NCI-H1694 (cell line): ENCODE results near the gene ZBED1.
"Not testable (repeated sequence)": the region's sequence is repeated elsewhere in the genome, so short reads cannot be mapped to it uniquely, and the experiment has no call there.

Experiments used
- DNase-seq: peaks from one replicate; lab custom pipeline; 2025; lab: John Stamatoyannopoulos, UW

Gene ZBED1

DNA sequence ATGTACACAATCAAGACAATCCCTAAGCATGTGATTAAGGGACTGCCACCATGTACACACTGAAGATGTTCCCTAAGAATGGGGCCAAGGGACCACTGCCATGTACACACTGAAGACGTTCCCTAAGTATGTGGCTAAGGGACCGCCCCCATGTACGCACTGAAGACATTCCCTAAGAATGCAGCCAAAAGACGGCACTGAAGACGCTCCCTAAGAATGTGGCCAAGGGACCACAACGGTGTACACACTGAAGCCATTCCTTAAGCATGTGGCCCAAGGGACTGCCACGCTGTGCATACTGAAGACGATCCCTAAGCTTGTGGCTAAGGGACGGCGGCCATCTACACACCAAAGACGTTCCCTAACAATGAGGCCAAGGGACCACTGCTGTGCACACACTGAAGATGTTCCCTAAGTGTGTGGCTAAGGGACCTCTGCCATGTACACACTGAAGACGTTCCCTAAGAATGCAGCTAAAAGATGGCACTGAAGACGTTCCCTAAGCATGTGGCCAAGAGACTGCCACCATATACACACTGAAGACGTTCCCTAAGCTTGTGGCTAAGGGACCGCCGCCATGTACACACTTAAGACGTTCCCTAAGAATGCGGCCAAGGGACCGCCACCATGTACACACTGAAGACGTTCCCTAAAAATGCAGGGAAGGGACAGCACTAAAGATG, 26.4 kb downstream of the ZBED1 start:
- DNase-seq, result no peak

DNA sequence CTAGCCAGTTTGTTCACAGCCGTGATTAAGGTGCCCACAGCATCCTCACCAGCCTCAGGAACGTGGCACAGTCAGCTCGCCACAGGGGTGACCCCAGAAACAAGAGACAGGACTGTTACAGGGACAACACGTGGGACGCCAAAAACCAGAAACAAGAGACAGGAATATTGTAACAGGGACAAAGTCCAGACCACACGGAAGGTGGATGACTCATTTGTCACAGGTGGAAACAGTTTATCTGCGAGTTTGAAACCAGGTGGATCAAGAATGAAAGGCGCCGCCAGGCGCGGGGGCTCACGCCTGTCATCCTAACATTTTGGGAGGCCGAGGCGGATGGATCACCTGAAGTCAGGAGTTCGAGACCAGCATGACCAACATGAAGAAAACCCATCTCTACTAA, 27.7 kb downstream of the ZBED1 start:
- DNase-seq, result not testable (repeated sequence)

DNA sequence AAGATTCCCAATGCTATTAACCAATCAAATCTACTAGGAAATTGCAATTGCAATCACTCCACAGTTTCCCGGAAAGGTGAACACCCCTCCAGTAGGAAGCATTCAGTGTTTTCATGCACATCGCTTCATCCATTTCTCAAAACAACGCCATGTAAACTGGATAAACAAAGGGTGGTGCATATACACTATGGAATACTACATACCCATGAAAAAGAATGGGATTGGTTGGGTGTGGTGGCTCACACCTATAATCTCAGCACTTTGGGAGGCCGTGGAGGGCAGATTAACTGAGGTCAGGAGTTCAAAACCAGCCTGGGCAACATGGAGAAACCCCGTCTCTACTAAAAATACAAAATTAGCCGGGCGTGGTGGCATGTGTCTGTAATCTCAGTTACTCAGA, 29.1 kb downstream of the ZBED1 start:
- DNase-seq, result no peak

DNA sequence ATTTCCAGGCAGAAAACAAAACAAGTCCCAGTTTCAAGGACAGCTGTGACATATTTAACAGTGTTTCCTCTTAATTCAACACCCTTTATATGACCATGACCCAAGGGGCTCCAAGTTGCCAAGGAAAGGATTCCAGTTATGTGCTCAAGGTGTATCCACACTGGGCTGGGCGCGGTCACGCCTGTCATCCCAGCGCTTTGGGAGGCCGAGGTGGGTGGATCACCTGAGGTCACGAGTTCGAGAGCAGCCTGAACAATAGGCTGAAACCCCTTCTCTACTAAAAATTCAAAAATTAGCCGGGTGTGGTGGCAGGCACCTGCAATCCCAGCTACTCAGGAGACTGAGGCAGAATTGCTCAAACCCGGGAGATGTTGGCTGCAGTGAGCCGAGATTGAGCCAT, 29.6 kb downstream of the ZBED1 start:
- DNase-seq, result not testable (repeated sequence)

DNA sequence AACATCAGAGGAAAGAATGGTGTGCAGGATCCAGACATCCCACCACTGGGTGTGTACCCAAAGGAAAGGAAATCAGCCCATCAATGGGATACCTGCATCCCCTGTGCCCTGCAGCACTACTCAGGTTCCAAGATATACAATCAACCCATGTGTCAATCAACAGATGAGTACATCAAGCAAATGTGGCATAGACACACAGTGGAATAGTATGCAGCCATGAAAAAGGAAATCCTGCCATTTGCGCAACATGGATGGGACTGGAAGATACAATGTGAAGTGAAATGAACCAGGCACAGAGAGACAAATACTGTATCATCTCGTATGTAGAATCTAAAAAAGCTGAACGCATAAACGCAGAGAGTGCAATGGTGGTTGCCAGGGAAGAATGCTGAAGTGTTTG, 30.9 kb downstream of the ZBED1 start:
- not testable (repeated sequence) for DNase-seq

DNA sequence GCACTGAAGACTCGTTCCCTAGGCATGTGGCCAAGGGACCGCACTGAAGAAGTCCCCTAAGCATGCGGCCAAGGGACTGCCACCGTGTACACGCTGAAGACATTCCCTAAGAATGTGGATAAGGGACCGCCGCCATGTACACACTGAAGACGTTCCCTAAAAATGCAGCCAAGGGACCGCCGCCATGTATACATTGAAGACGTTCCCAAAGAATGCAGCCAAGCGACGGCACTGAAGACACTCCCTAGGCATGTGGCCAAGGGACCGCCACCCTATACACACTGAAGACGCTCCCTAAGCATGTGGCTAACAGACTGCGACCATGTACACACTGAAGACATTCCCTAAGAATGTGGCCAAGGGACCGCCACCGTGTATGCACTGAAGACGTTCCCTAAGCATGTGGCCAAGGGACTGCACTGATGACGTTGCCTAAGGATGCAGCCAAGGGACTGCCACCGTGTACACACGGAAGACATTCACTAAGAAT, 31.5 kb downstream of the ZBED1 start:
- DNase-seq, result no peak

DNA sequence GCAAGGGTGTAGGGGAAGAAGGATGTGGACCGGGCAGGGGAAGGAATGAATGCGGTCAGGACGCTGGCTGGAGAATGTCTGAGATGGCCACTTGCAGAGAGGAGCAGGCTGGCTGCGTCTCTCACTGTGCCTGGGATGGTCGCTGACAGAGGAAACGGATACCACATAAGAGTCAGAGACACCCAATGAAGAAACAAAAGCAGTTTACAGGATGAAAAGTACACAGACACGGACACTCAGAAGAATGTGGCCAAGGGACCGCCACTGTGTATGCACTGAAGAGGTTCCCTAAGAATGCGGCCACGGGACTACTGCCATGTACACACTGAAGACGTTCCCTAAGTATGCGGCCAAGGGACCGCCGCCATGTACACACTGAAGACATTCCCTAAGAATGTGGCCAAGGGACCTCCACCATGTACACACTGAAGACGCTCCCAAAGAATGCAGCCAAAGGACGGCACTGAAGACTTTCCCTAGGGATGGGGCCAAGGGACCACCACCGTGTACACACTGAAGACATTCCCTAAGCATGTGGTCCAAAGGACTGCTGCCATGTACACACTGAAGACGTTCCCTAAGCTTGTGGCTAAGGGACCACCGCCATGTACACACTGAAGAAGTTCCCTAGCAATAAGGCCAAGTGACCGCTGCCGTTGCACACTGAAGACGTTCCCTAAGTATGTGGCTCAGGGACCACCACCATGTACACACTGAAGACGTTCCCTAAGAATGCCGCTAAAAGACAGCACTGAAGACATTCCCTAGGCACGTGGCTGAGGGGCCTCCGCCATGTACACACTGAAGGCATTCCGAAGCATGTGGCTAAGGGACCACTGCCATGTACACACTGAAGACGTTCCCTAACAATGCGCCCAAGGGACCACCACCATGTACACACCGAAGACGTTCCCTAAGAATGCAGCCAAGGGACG, 32.2 kb downstream of the ZBED1 start:
- no peak for DNase-seq

DNA sequence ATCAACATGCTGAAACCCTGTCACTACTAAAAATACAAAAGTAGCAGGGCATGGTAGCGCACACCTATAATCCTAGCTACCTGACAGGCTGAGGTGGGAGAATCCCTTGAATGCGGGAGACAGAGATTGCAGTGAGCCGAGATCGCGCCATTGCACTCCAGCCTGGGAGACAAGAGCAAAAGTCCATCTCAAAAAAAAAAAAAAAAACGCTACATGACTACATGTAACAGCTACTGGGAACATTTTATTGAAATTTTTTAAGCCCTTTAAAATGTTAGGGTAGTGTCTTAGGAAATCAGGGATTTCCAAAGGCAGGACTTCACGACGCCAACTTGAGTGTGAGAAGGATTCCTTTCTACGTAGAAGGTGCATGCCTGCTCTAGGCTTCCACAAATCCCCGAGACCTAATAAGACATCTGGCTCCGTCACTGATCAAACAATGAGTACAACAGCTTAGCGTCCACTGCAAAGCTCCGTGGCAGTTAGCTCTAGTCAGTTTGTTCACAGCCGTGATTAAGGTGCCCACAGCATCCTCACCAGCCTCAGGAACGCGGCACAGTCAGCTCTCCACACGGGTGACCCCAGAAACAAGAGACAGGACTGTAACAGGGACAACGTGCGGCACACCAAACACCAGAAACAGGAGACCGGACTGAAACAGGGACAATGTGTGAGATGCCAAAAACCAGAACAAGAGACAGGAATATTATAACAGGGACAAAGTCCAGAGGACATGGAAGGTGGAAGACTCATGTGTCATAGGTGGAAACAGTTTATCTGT, 33.7 kb downstream of the ZBED1 start:
- no peak for DNase-seq

DNA sequence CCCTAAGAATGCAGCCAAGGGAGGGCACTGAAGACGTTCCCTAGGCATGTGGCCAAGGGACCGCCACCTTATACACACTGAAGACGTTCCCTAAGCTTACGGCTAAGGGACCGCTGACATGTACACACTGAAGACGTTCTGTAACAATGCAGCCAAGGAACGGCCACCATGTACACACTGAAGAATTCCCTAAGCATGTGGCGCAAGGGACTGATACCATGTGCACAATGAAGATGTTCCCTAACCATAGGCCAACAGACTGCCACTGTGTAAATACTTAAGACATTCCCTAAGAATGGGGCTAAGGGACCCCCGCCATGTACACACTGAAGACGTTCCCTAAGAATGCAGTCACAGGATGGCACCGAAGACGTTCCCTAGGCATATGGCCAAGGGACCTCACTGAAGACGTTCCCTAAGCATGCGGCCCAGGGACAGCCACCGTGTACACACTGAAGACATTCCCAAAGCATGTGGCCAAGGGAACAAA, 36.1 kb downstream of the ZBED1 start:
- no peak for DNase-seq

DNA sequence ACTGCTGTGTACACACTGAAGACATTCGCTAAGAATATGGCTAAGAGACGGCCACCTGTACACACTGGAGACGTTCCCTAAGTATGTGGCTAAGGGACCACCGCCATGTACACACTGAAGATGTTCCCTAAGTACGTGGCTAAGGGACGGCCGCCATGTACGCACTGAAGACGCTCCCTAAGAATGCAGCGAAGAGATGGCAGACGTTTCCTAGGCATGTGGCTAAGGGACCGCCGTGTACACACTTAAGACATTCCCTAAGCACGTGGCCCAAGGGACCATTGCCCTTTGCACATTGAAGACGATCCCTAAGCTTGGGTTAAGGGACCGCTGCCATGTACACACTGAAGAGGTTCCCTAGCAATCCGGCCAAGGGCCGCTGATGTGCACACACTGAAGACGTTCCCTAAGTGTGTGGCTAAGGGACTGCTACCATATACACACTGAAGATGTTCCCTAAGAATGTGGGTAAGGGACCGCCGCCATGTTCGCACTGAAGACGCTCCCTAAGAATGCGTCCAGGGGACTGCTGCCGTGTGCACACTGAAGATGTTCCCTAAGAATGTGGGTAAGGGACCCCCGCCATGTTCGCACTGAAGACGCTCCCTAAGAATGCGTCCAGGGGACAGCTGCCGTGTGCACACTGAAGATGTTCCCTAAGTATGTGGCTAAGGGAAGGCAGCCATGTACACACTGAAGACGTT, 36.7 kb downstream of the ZBED1 start:
- no peak for DNase-seq

DNA sequence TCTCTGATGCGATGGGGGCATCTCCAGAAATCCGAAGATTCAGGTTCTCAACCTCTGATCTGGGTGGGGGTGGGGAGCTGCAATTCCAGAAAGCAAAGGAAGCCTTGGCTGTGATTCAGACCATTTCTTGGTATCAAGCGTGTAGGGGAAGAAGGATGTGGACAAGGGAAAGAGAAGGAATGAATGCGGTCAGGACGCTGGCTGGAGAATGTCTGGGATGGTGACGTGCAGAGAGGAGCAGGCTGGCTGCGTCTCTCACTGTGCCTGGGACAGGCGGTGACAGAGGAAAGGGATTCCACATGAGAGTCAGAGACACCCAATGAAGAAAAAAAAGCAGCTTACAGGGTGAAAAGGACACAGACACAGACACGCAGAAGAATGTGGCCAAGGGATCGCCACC, 37.3 kb downstream of the ZBED1 start:
- not testable (repeated sequence) for DNase-seq

DNA sequence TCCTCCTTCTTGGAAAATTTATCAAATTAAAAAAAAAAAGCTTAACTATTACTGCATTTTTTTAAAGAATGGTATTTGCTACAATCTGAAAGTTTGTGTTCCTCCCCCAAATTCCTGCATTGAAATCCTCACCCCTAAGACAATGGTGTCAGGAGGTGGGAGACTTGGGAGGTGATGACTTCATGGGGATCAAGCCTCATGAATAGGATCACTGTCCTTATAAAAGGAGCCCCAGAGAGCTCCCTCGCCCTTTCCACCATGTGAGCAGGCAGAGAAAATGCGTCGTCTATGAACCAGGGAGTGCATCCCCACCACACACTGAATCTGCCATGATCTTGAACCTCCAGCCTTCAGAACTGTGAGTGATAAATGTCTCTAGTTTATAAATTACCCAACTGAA, 38.0 kb downstream of the ZBED1 start:
- DNase-seq, result no peak

DNA sequence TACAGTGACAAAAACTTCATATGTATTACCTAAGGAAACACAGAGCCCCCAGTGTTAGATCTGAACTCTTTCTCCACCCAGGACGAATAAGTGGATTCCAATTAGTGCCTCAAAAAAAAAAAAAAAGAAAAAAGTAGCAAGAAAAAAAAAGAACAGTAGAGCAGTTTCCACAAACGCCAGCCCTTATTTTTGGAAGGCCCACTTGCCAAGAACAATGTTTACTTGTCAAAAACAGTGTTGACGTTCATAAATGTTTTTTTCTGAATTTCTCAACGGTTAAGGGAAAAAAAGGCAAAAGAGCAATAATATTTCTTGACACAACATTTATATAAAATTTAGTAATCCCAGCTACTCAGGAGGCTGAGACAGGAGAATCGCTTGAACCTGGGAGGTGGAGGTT, 38.7 kb downstream of the ZBED1 start:
- no peak for DNase-seq

DNA sequence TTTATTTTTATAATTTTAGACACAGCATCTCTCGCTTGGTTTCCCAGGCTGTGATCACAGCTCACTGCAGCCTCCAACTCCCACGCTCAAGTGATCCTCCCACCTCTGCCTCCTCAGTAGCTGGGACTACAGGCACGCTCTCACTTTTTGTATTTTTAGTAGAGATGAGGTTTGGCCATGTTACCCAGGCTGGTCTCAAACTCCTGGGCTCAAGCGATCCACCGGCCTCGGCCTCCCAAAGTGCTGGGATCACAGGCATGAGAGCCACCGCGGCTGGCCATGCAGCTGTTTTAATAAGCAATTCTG, 39.1 kb downstream of the ZBED1 start:
- no peak for DNase-seq

DNA sequence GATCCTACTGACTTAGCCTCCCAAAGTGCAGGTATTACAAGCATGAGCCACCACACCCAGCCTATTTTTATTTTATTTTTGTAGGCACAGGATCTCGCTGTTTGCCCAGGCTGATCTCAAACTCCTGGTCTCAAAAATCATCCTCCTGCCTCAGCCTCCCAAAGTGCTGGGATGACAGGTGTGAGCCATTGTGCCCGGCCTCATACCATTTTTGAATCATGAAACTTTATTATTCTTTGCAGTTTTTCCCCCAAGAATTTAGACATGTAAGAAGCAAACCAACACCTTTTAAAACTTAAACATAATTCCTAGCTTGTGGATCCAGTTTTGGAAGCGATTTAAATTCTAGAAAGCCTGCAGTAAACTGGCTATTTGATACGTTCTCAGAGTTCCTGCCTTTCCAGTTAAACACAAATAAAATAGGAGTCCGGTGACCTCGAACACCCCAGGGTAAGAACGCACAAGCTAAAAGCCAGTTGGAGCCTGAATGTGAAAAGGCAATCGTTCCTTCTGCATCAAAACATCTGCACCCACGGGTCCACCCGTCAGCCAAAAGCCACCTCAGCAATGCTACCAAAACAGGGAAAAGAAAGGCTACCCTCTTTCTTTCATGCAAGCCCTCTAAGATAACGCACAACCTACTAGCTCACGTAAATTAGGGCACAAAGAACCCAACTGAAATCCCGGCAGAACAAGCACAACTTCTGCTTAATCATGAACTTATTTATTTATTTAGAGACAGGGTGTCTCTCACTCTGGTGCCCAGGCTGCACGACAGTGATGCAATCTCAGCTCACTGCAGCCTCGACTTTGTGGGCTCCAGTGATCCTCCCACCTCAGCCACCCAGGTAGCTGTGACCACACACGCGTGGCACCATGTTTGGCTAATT, 39.7 kb downstream of the ZBED1 start:
- DNase-seq, result not testable (repeated sequence)

DNA sequence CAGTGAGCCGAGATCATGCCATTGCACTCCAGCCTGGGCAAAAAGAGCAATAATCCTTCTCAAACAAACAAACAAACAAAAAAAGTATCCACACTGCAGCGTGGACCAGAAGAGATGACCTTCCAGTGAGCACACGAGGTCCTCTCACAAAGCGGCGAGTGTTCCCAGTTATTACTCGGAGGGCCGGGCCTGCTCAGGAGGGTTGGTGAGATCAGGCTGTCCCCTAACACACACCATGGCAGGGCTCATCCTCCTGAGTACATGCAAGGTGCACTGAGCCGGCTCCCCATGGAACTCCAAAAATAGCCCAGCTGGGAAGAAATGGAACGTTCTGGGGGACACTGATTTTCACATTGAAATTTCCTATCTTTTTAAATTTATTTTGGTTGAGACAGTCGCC, 40.7 kb downstream of the ZBED1 start:
- DNase-seq, result not testable (repeated sequence)

DNA sequence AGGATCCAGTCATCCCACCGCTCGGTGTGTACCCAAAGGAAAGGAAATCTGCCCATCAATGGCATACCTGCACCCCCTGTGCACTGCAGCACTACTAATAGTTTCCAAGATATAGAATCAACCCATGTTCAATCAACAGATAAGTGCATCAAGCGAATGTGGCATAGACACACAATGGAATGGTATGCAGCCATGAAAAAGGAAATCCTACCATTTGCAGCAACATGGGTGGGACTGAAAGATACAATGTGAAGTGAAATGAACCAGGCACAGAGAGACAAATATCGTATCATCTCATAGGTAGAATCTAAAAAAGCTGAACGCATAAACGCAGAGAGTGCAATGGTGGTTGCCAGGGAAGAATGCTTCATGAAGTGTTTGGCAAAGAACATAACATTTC, 42.5 kb downstream of the ZBED1 start:
- no peak for DNase-seq

DNA sequence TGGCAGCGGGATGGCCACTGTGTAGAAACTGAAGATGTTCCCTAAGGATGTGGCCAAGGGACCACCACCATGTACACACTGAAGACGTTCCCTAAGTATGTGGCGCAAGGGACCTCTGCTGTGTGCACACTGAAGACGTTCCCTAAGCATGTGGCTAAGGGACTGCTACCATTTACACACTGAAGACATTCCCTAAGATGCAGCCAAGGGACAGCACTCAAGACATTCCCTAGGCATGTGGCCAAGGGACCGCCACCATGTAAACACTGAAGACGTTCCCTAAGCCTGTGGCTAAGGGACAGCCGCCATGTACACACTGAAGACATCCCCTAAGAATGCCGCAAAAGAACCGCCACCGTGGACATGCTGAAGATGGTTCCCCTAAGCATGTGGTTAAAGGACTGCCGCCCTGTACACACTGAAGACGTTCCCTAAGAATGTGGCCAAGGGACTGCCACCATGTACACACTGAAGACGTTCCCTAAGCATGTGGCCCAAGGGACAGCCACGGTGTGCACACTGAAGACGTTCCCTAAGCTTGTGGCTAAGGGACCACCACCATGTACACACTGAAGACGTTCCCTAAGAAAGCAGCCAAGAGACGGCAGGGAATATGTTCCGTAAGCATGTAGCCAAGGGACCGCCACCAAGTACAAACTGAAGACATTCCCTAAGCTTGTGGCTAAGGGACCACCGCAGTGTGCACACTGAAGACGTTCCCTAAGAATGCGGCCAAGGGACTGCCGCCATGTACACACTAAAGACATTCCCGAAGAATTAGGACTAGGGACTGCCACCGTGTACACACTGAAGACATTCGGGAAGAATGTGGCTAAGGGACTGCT, 43.3 kb downstream of the ZBED1 start:
- no peak for DNase-seq

DNA sequence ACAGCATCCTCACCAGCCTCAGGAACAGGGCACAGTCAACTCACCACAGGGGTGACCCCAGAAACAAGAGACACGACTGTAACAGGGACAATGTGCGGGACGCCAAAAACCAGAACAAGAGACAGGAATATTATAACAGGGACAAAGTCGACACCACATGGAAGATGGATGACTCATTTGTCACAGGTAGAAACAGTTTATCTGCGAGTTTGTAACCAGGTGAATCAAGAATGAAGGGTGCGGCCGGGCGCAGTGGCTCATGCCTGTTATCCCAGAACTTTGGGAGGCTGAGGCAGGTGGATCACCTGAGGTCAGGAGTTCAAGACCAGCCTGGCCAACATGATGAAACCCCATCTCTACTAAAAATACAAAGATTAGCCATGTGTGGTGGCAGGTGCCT, 44.7 kb downstream of the ZBED1 start:
- not testable (repeated sequence) for DNase-seq

DNA sequence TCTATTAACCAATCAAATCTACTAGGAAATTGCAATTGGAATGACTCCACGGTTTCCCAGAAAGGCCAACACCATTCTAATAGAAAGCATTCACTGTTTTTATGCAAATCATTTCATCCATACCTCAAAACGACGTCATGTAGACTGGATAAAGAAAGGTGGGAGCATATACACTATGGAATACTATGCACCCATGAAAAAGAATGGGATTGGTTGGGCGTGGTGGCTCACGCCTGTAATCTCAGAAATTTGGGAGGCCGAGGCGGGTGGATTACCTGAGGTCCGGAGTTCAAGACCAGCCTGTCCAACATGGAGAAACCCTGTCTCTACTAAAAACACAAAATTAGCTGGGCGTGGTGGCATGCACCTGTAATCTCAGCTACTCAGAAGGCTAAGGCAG, 46.2 kb downstream of the ZBED1 start:
- not testable (repeated sequence) for DNase-seq
